NCI-H1436 treated with DMSO at 0.1 percent for 48 hours (cell line): Measurements from ENCODE around the gene AMZ1.
"Not testable (repeated sequence)": the region's sequence is repeated elsewhere in the genome, so short reads cannot be mapped to it uniquely, and the experiment has no call there.

Source experiments
- DNase-seq: peaks from one replicate; lab custom pipeline; 2025; lab: John Stamatoyannopoulos, UW

The AMZ1 gene

GRCh38 chr7:2668401-2668800 lies 19.6 kb upstream of the AMZ1 start:
- DNase-seq = no peak

DNA sequence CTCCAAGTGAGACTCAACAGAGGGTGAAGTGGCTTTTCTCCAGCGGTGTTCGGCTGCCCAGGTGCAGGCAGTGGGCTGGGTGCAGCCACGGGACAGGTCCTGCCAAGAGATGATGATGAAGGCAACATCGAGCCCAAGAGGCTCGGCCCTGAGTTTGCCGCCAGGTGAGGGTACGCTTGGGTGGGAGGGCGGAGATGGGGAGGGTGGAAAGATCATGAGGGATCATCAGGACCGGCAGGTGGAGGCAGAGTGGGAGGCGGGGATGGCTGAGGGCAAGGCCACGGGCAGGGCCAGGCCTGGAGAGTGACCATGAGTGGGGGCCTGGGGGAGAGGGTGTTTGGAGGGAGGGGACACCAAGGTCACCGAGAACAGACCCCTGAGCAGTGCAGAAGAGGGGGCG lies 17.8 kb upstream of the AMZ1 start:
- DNase-seq = no peak

GRCh38 chr7:2670720-2671391 lies 17.1 kb upstream of the AMZ1 start:
- no peak for DNase-seq

DNA sequence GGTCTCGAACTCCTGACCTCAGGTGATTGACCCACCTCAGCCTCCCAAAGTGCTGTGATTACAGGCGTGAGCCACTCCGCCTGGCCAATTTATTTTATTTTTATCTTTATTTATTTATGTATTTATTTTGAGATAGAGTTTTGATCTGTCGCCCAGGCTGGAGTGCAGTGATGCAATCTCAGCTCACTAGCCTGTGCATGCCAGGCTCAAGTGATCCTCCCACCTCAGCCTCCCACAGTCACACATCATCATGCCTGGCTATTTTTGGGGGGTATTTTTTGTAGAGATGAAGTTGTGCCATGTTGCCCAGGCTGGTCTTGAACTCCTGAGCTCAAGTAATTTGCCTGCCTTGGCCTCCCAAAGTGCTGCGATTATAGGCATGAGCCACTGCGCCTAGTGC lies 14.8 kb upstream of the AMZ1 start:
- DNase-seq = not testable (repeated sequence)

GRCh38 chr7:2673934-2674333 lies 14.1 kb upstream of the AMZ1 start:
- DNase-seq = no peak

DNA sequence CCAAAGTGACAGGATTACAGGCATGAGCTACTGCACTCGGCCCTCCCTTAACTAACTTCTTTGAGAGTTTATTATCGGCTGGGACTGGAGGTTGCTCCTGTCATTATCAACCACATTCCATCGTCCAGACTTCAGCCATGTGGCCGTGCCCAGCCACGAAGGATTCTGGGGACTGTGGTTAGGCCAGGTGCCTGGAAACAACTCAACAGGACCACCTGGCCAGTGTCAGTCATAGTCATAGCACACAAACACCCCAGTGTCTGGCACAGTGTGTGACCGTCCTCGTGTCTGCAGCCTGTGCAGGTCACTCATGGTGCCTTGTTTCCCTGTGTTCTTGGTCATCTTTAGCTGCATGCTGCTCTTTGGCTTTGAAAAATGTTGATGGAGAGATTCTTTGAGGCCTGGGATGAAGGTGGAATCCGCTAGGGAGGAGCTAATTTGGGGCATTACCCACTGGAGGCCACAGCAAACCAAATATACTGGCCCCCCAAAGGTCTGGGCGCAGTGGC lies 12.7 kb upstream of the AMZ1 start:
- DNase-seq = no peak

DNA sequence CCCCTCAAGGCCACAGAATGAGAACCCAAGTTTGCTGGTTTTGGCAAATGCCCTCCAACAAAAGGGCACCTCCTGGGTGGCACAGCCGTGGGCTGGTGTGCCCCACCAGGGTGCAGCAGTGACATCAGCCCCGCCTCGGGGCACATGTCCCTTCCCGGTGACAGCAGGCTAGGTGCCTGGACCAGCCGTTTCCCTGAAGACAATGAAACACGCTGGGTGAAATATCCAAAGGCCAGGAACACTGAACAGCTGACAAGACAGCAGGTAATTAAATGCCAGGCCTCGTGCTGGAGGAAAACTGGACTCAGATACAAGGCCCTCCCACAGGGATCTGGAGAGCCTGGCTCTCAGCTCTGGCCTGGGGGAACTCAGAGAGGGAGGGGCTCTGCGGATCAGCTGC lies 11.4 kb upstream of the AMZ1 start:
- not testable (repeated sequence) for DNase-seq

DNA sequence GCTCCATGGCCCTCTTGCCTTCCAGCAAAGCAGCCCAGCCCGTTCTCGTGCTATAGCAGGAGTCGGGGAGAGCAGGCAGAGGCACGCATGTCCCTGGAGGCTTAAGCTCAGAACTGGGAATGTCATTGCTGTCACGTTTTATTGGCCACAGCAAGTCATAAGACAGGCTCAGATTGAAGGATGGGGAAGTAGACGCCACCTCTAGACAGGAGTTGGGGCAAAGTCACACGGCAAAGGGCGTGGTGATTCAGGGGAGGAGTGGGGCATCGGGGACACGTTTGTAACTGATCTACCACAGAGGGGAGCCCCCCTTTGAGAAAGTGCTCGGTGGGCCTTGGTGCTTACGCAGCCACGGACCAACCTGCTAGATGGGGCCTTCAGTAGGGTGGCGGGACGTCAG lies 9.5 kb upstream of the AMZ1 start:
- not testable (repeated sequence) for DNase-seq

GRCh38 chr7:2679135-2680127 lies 8.6 kb upstream of the AMZ1 start:
- not testable (repeated sequence) for DNase-seq

DNA sequence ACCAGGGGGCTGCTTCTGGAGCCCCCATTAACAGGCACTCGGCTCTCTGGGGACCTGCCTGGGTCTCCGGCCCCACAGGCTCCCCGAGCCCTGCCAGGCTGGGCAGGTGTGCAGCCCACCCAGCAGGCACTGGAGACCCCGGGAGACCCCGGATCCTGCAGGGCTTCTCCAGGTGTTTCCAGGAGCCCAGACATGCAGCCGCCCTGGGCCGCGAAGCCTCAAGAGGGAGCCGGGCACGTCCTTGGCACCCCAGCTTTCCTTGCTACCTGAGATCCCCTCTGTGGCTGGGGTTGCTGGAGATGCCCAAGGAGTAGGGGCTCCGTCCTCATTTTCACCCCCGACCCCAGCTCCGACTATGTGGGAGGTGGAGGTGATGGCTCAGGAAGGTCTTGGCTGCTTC lies 7.7 kb upstream of the AMZ1 start:
- DNase-seq = no peak

DNA sequence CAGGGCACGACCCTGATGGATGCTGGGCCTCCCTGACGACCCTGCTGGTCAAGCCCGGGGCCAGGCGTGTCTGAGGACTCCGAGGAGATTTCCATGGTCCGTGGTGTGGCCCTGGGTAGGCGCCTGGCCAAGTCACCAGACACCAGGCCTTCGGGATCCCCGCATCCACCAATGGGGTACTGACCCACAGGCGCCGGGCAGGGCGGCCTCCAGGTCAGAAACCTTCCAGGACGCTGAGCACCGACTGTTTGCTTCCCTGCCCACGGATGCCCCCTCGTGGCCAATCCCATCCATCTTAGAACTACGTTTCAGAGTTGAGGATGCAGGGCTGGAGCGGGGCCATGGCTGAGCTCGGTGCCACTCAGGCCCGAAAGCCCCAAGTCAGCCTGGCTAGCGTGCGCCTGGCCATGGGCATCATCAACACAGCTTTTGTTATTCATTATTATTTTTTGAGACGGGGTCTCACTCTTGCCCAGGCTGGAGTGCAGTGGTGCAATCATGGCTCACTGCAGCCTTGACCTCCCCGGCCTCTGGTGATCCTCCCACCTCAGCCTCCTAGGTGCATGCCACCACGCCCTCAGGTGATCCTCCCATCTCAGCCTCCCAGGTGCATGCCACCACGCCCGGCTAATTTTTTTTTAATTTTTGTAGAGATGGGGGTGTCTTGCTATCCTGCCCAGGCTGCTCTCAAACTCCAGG lies 7.1 kb upstream of the AMZ1 start:
- DNase-seq = no peak

- DNase-seq = no peak
These were observed 5.8 kb upstream of the AMZ1 start for GRCh38 chr7:2681929-2682799.

- no peak for DNase-seq
These were observed 3.5 kb upstream of the AMZ1 start for GRCh38 chr7:2684501-2684900.

DNA sequence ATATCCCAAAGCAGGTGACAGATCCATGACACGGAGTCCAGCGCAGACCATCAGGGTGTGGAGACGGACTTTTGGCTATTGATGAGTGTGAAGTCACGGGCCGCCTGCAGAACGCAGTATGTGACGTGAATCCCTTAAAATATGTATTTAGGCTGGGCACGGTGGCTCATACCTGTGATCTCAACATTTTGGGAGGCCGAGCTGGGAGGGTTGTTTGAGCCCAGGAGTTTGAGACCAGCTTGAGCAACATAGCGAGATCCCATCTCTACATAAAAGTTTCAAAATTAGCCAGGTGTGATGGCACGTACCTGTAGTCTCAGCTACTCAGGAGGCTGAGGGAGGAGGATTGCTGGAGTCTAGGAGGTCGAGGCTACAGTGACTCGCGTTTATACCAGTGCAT lies 1.9 kb upstream of the AMZ1 start:
- no peak for DNase-seq

GRCh38 chr7:2687338-2687869 lies 598 bp upstream of the AMZ1 start:
- no peak for DNase-seq

- DNase-seq = no peak
These were observed 674 bp downstream of the AMZ1 start for GRCh38 chr7:2688409-2689342.

GRCh38 chr7:2689343-2689847 lies 1.4 kb downstream of the AMZ1 start:
- DNase-seq = no peak

- no peak for DNase-seq
These were observed 2.1 kb downstream of the AMZ1 start for GRCh38 chr7:2689951-2690705.
